Ovary (tissue), 9 donors: ENCODE data around the gene COL5A2. TPM values are rescaled to one million over a fixed set of nuclear protein-coding genes. Genes with fewer than 3 reads are reported as not detected.

Source experiments
- DNase-seq, 5 donors: peaks; one replicate each; pipeline ENCODE4 v3.0.0-alpha.2; 2019 to 2020
- H3K27ac ChIP-seq, 2 donors: fragments of 200-600 bp; one replicate each; pipeline versions ENCODE4 v1.5.1 to v1.8.0; 2019 to 2022
- H3K27me3 ChIP-seq: fragments of 200-600 bp; one replicate; pipeline ENCODE4 v1.8.0; 2022
- H3K36me3 ChIP-seq: fragments of 200-600 bp; sonication (generic); one replicate; pipeline ENCODE4 v1.5.1; 2019
- H3K4me1 ChIP-seq: one replicate; pipeline ENCODE4 v1.8.1; 2013; ENCODE audit warnings: mild to moderate bottlenecking, moderate library complexity; ENCODE audit not compliant: insufficient read depth
- H3K4me3 ChIP-seq: fragments of 200-600 bp; sonication (generic); one replicate; pipeline ENCODE4 v1.5.1; 2017
- H3K9me3 ChIP-seq, 2 donors: fragments of 200-600 bp in 1 of 2; sonication (generic) in 1 of 2; one replicate each; pipeline versions ENCODE4 v1.5.1 to v1.8.1; 2013 to 2019; ENCODE audit warnings: mild to moderate bottlenecking in 1 of 2, moderate library complexity in 1 of 2
- EP300 ChIP-seq: sonication (generic); formaldehyde crosslinking; IDR thresholded peaks from one replicate; pipeline ENCODE4 v1.6.1; 2017; ENCODE audit warnings: antibody characterized with exemption
- POLR2A ChIP-seq: fragments of 450-650 bp; IDR thresholded peaks from one replicate; pipeline ENCODE4 v1.6.1; 2017; ENCODE audit warnings: antibody characterized with exemption, mild to moderate bottlenecking, moderate library complexity
- WGBS, 3 donors: extraction: QIAGEN DNeasy Blood & Tissue Kit in 1 of 3; methylation state at CpG; one replicate each; pipeline versions ENCODE4 v1.1.5 to v1.1.7; 2013 to 2017; 5-methylcytosine and 5-hydroxymethylcytosine counted together
- intact Hi-C, 4 donors: fragments of 100-400 bp; cut with DNase I; formaldehyde crosslinking; loops; one replicate each; pipeline versions ENCODE4 v1.11.0 to v1.15.1; 2022 to 2023
- polyA plus RNA-seq, 2 donors: library from polyadenylated mRNA; stranded (reverse); fragments of 200-250 nt in 1 of 2; fragments of 350-450 nt in 1 of 2; fragmentation: Illumina TruSeq in 1 of 2; extraction: RNeasy Lipid Tissue Mini Kit (QIAGEN cat#74804) in 1 of 2; gene quantifications; one replicate each; pipeline ENCODE4 v1.2.3, GENCODE V29; 2013 to 2014
- total RNA-seq, 7 donors: library from RNA; depleted of rRNA in 2 of 7; stranded (reverse); fragments of >200 nt in 2 of 7; fragmentation: NEBNext Ultra II Directional in 3 of 7; extraction: Animal tissue kit (Norgen Biotek cat#: 25700) in 3 of 7; gene quantifications; one replicate each; pipeline versions ENCODE4 v1.1.0 to v1.2.4, GENCODE V29; 2016 to 2023
- TF ChIP-seq, protein P1 (sequence below), 3 donors: fragments of 450-650 bp in 2 of 3; fragments of 200-600 bp in 1 of 3; IDR thresholded peaks; one replicate each; pipeline versions ENCODE4 v1.5.1 to v1.8.0; 2016 to 2022; ENCODE audit warnings: antibody characterized with exemption in 3 of 3, mild to moderate bottlenecking in 1 of 3
- donor health status: DM: no; HTN: no; CAD: no; lungs with moderate emphysema.
- donor health status: DM: no; HTN: no; CAD: no.
- donor health status: Bipolar disorder and iron deficiency.
- donor health status: DM: yes; HTN: yes; CAD: no.
- donor health status: DM: no; HTN: no; CAD: no.
- donor health status: DM: yes; HTN: yes; CAD: no.

The COL5A2 gene
- total and polyA plus RNA-seq, 9 donors: 25.2 to 46.8 (median 31.7) TPM

DNA sequence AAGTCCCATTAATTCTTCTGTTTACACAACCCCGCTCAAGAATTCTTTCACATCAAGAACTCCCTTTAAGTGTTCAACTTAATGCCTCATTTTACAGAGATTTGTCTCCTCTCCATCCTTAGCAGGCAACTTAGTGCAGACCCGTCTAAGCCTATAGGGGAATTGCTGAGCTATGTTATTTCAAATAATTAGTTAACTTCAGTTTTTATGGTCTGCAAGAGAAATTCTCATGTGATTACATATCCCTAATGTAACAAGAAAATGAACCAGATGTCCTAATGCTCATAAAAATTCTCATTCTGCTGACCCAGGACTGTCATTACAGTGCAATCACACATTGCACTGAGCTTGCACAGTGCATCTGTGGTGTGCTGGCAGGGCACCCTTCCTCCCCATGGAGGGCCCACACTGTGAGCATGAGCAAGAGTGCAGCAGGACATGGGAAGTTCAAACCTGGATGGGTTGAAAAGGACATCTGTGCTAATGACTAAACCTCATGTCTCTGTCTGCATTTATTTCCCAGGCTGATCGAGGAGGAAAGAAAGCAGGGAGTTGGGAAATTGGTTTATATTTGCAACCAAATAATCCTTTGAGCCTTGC is 97.1 kb downstream of the COL5A2 start:
- no peaks in the 10 kb centered on the region for H3K9me3 ChIP-seq
- peaks cover 1% of the 10 kb centered on the region for H3K4me1 ChIP-seq
- no peaks in the 10 kb centered on the region for H3K36me3 ChIP-seq
- TF ChIP-seq EP300: no peak
- 68 to 72% (median 70%) methylated on average over 3 of the region's 3 CpGs for WGBS, 3 donors
- H3K27me3 ChIP-seq: no peaks in the 10 kb centered on the region
- H3K4me3 ChIP-seq: no peak overlapping the region
- DNase-seq: no peak
- H3K27ac ChIP-seq: no peak overlapping the region
- intact Hi-C loops: no loop called here

DNA sequence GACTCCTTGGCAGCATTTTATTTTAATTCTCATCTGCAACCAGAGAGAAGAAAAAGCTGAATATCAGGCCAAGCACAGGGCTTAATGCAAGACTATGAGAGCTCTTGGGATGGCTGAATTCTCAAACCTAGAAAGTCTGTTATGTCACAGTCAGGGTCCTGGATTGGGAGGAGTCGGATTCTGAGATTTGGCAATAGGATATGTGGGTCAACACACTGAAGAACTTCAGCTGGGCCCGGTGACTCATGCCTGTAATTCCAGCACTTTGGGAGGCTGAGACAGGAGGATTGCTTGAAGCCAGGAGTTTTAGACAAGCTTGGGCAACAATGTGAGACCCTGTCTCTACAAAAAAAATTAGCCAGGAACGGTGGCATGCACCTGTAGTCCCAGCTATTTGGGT is 103.0 kb downstream of the COL5A2 start:
- H3K9me3 ChIP-seq: no peaks in the 10 kb centered on the region
- no peak overlapping the region for H3K4me3 ChIP-seq
- H3K4me1 ChIP-seq: no peaks in the 10 kb centered on the region
- peak in 1 of 5 donors; percentile 25 for DNase-seq
- H3K36me3 ChIP-seq: no peaks in the 10 kb centered on the region
- TF ChIP-seq, protein P1, sequence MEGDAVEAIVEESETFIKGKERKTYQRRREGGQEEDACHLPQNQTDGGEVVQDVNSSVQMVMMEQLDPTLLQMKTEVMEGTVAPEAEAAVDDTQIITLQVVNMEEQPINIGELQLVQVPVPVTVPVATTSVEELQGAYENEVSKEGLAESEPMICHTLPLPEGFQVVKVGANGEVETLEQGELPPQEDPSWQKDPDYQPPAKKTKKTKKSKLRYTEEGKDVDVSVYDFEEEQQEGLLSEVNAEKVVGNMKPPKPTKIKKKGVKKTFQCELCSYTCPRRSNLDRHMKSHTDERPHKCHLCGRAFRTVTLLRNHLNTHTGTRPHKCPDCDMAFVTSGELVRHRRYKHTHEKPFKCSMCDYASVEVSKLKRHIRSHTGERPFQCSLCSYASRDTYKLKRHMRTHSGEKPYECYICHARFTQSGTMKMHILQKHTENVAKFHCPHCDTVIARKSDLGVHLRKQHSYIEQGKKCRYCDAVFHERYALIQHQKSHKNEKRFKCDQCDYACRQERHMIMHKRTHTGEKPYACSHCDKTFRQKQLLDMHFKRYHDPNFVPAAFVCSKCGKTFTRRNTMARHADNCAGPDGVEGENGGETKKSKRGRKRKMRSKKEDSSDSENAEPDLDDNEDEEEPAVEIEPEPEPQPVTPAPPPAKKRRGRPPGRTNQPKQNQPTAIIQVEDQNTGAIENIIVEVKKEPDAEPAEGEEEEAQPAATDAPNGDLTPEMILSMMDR (IDR thresholded peaks at IDR 0.05): no peak
- no peak for TF ChIP-seq POLR2A
- no peak for TF ChIP-seq EP300
- no peaks in the 10 kb centered on the region for H3K27me3 ChIP-seq
- no peak overlapping the region for H3K27ac ChIP-seq
- 54 to 69% (median 57%) methylated on average over 3 of the region's 3 CpGs for WGBS, 3 donors
- intact Hi-C loops: no loop called here

DNA sequence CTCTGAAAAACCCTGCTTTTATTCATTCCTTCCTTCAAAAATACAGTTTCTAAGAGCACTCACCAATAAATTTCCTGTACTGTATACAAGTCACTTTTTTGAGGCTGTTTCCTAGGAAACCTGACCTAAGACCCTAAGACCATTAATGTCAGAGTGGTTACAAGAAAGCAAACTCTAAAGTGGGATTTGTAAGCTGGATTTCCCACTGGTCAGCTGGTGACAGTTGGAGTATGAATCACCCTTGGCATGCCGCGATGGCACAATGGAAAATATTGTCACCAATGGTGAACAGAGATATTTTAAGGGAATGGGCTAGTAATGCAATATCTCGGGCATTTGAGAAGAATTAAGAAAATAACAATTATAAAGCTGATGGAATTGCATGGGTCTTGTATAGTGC is 103.4 kb downstream of the COL5A2 start:
- intact Hi-C loops: no loop called here
- DNase-seq: no peak
- H3K4me3 ChIP-seq: no peak overlapping the region
- WGBS, 3 donors: 80 to 91% (median 85%) methylated on average over 3 of the region's 3 CpGs
- no peak for TF ChIP-seq EP300
- TF ChIP-seq, protein P1 (IDR thresholded peaks at IDR 0.05): no peak
- no peak for TF ChIP-seq POLR2A
- no peaks in the 10 kb centered on the region for H3K4me1 ChIP-seq
- H3K9me3 ChIP-seq: no peaks in the 10 kb centered on the region
- no peak overlapping the region for H3K27ac ChIP-seq
- no peaks in the 10 kb centered on the region for H3K27me3 ChIP-seq
- H3K36me3 ChIP-seq: no peaks in the 10 kb centered on the region

DNA sequence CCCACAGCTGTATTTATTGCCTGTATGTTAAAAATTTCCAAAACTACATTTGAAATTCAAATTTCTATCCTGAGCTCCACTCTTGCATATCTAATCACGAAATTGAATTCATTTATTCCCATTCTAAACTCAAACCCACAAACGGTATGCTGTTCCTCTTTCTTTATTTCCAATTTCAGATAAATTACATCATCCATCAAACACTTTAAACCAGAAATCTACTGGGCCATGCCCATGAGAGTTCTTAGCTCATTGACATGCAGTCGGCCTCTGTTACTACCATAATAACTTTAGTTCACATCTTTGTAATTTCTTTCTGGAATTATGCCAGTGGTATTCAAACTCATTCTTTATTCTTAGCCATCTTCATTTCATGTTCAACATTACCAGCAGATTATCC is 105.1 kb downstream of the COL5A2 start:
- Histone ChIP-seq H3K36me3 (no peaks in the 10 kb centered on the region), H3K4me3 (no peak overlapping the region), H3K4me1 (no peaks in the 10 kb centered on the region), H3K9me3 (no peaks in the 10 kb centered on the region), H3K27ac (no peak overlapping the region), H3K27me3 (no peaks in the 10 kb centered on the region)
- no peak for TF ChIP-seq EP300
- no peak for TF ChIP-seq POLR2A
- TF ChIP-seq, protein P1 (IDR thresholded peaks at IDR 0.05): no peak
- intact Hi-C loops: no loop called here
- DNase-seq: no peak
- 84 to 92% (median 88%) methylated on average over 3 of the region's 3 CpGs for WGBS, 3 donors

DNA sequence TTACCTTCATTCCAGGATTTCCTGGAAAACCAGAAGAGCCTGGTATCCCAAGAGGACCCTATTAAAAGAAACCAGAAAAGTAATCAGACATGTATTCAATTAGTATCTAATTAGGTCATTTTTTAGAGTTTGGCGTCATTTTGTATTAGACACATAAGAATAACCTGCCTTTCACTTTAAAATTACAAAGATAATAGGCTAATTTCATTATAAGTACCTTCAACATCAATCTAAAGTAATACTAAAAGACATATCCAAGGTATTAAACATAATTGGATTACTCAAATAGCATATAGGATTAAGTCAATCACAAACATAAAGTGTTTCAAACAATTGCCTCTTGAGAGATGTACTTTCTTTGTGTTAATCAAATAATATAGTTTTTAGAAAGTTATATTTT is 107.5 kb downstream of the COL5A2 start:
- Histone ChIP-seq H3K36me3 (no peaks in the 10 kb centered on the region), H3K9me3 (no peaks in the 10 kb centered on the region), H3K4me3 (no peak overlapping the region), H3K27ac (no peak overlapping the region), H3K4me1 (no peaks in the 10 kb centered on the region), H3K27me3 (no peaks in the 10 kb centered on the region)
- DNase-seq: no peak
- WGBS, 3 donors: 94 to 99% (median 98%) methylated on average over 1 of the region's 1 CpG
- intact Hi-C loops: no loop called here
- no peak for TF ChIP-seq POLR2A
- TF ChIP-seq EP300: no peak
- TF ChIP-seq, protein P1 (IDR thresholded peaks at IDR 0.05): no peak
